Bronchial epithelial cell (primary cell): ENCODE data around the gene COL4A1. TPM values are rescaled to one million over a fixed set of nuclear protein-coding genes. Genes with fewer than 3 reads are reported as not detected.

Experiments
- DNase-seq: peaks from one replicate; pipeline ENCODE4 v3.0.0-alpha.2; 2010; ENCODE audit warnings: low read depth
- FAIRE-seq: peaks from 2 replicates; lab custom pipeline; 2011; peaks lifted over from hg19 to GRCh38; lab: Jason Lieb, UNC
- H3K27me3 ChIP-seq: 2 replicates; pipeline ENCODE4 v1.5.1; 2011; ENCODE audit warnings: low read length; ENCODE audit not compliant: control insufficient read depth, insufficient read depth
- H3K36me3 ChIP-seq: 2 replicates; pipeline ENCODE4 v1.5.1; 2011; ENCODE audit warnings: low read length; ENCODE audit not compliant: control insufficient read depth, insufficient read depth
- H3K4me3 ChIP-seq: 2 replicates; pipeline ENCODE4 v1.5.1; 2011; ENCODE audit warnings: mild to moderate bottlenecking, low read depth, low read length, control low read depth
- total RNA-seq: library from RNA; depleted of rRNA; stranded (reverse); fragments of >200 nt; gene quantifications from 2 replicates; pipeline ENCODE4 v1.2.1, GENCODE V29; 2014
- TF ChIP-seq, protein P1 (sequence below): IDR thresholded peaks from 2 replicates; pipeline ENCODE4 v1.5.1; 2011; ENCODE audit warnings: mild to moderate bottlenecking, moderate library complexity, low read length, control low read depth, inconsistent platforms; ENCODE audit not compliant: insufficient read depth, severe bottlenecking

The COL4A1 gene
- total RNA-seq, 1 donor from 2014 or later = 7.4 TPM

DNA sequence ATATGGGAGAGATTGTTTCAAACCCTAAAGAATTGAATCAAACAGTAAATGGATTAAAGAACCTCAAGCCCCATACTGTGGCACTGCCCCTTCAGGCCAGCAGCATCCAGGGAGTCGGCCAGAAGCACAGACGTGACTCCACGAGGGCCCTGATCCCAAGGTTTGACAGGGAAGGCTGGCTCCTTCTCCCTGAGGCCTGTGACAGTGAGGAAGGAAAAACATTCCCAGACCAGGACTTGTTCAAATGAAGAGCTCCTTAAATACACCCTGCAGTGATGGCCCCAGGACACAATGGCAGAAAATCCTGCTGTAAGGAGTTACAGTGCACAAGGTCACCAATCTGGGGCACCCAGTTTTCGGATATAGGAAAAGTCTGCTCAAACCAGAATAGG, 91.0 kb downstream of the COL4A1 start:
- Histone ChIP-seq H3K4me3 (no peak overlapping the region), H3K36me3 (no peaks in the 10 kb centered on the region), H3K27me3 (no peaks in the 10 kb centered on the region)
- TF ChIP-seq, protein P1, sequence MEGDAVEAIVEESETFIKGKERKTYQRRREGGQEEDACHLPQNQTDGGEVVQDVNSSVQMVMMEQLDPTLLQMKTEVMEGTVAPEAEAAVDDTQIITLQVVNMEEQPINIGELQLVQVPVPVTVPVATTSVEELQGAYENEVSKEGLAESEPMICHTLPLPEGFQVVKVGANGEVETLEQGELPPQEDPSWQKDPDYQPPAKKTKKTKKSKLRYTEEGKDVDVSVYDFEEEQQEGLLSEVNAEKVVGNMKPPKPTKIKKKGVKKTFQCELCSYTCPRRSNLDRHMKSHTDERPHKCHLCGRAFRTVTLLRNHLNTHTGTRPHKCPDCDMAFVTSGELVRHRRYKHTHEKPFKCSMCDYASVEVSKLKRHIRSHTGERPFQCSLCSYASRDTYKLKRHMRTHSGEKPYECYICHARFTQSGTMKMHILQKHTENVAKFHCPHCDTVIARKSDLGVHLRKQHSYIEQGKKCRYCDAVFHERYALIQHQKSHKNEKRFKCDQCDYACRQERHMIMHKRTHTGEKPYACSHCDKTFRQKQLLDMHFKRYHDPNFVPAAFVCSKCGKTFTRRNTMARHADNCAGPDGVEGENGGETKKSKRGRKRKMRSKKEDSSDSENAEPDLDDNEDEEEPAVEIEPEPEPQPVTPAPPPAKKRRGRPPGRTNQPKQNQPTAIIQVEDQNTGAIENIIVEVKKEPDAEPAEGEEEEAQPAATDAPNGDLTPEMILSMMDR = no peak
- FAIRE-seq (no peak), DNase-seq (no peak)

DNA sequence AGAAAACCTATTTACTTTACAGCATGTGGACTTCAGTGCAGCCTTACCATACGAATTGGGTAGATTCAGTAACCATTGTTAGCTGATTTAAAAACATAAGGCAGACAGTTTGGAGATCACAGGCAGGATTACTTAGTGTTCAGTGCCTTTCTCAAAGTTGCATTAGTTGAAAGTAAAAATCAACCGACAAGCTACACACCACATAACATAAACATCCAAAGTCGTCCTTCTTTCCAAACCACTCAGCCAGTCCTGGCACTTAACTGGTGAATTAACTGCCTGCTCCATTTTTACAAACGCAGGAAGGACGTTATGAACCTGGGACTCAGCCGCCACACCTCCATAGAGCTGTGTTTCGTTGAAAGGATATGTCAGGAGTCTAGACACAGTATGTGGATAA, 91.4 kb downstream of the COL4A1 start:
- FAIRE-seq = no peak
- no peak for DNase-seq
- Histone ChIP-seq H3K4me3 (no peak overlapping the region), H3K27me3 (no peaks in the 10 kb centered on the region), H3K36me3 (no peaks in the 10 kb centered on the region)
- TF ChIP-seq, protein P1 = no peak

DNA sequence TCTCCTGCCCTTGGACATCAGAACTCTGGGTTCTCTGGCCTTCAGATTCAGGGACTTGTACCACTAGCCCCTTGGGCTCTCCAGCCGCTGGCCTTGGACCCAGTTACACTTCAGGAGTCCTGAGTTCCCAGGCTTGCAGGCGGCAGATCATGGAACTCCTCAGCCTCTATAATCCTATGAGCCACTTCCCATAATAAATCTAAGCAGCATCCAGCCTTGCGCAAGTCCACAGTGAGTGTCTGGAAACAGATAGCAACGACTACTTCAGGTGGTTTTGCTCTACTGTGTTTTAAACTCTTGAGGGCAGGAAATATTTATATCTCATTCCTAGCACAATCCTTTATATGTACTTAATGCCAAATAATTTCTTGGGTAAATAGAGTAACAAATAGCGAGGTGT, 92.3 kb downstream of the COL4A1 start:
- no peak for FAIRE-seq
- no peak for DNase-seq
- H3K27me3 ChIP-seq = no peaks in the 10 kb centered on the region
- TF ChIP-seq, protein P1 = no peak
- no peak overlapping the region for H3K4me3 ChIP-seq
- no peaks in the 10 kb centered on the region for H3K36me3 ChIP-seq

DNA sequence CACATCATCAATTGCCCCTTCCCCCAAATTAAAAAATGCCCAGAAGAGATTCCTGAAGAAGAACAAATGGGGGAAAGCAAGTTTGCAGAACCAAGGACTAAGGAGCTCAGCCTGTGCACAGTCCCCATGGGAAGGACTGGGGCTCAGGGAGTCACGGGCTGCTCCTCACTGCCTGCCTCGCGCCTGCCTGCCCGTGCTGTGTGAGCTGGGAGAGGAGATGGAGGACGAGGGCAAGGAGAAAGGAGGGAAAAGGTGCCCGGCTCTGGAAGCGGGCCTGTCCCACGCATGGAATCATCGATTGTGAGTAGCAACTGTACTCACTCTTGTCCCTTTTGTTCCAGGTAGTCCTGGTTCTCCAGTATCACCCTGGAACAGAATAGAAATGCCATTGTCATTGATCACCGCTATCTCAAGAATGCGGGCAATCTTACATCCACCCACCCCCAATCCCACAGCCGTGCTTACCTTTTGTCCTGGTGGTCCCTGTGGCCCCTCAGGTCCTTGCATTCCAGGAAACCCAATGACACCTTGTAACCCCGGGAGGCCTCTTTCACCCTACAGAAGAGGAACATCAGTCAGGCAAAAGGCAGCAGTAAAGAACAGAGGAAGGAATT, 93.4 kb downstream of the COL4A1 start:
- no peaks in the 10 kb centered on the region for H3K27me3 ChIP-seq
- H3K4me3 ChIP-seq = no peak overlapping the region
- no peaks in the 10 kb centered on the region for H3K36me3 ChIP-seq
- TF ChIP-seq, protein P1 = no peak
- FAIRE-seq = no peak
- no peak for DNase-seq

DNA sequence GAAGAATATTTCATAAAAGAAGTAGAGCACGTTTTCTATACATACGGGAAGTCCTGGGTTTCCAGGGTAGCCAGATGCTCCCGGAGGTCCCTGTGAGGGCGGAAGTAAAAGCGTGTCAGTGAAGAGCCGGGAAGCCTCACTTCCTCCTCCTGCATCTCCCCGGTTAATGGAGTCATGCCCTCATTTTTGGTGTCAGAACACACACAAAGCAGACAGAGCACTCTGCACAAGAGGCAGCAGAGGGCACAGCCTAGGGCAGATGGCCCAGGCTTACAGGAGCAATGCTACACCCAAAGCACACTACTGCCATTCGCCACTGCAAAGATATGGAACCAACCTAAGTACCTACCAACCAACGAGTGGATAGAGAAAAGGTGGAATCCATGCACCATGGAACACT, 94.4 kb downstream of the COL4A1 start:
- H3K27me3 ChIP-seq = no peaks in the 10 kb centered on the region

More for the DNA sequence above, 94.4 kb downstream of the COL4A1 start:
- TF ChIP-seq, protein P1 = no peak
- Histone ChIP-seq H3K36me3 (no peaks in the 10 kb centered on the region), H3K4me3 (no peak overlapping the region)
- FAIRE-seq = peak; percentile 7
- no peak for DNase-seq
